GM18505 (cell line): ENCODE results near the gene BCL11B.

ENCODE experiments used
- ATAC-seq: cut with Tn5 transposase; IDR thresholded peaks from one replicate; pipeline ENCODE4 v1.9.1; 2021; ENCODE audit not compliant: unreplicated experiment
- POLR2A ChIP-seq: IDR thresholded peaks from 4 replicates; pipeline ENCODE4 v1.6.1; 2011; ENCODE audit warnings: borderline replicate concordance; ENCODE audit not compliant: insufficient read depth, insufficient read length; ENCODE audit errors: extremely low read depth

The BCL11B gene

DNA sequence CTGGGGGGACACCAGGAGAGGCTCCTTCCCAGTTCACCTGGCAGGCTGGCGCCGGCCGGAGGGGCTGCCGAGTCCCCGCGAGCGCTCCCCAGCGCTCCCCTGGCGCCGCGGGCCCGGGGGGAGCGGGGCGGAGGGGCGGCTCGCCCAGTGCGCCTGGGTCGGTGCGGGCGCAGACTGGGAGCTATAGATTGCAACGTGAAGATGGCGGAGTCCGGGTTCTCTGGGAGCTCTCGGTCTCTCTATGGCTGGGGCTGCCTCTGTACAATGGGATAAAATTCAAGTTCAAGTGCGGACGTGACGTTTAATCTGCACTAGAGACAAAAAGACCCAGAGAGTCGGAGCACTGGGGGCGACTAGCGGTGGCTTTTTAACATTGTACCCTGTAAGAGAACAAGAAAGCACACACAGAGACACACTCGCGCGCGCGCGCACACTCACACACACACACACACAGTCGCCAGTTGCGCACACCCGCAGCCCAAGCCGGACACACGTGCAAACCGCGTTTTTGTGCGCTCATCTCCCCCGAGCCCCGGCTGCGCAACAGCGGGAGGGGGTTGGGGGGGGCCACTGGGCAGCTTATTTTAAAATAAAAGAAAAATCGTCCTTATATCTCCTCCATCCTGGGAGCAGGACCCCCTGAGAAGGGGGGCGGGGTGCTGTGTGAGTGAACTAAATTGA lies at the start of gene BCL11B:
Gene BCL11B (minus strand): TSS at position 247 of the 681 bp plus-strand sequence. CDS start 979 bp downstream, outside the sequence.
- ATAC-seq = peak; percentile 74
- no peak for TF ChIP-seq POLR2A

DNA sequence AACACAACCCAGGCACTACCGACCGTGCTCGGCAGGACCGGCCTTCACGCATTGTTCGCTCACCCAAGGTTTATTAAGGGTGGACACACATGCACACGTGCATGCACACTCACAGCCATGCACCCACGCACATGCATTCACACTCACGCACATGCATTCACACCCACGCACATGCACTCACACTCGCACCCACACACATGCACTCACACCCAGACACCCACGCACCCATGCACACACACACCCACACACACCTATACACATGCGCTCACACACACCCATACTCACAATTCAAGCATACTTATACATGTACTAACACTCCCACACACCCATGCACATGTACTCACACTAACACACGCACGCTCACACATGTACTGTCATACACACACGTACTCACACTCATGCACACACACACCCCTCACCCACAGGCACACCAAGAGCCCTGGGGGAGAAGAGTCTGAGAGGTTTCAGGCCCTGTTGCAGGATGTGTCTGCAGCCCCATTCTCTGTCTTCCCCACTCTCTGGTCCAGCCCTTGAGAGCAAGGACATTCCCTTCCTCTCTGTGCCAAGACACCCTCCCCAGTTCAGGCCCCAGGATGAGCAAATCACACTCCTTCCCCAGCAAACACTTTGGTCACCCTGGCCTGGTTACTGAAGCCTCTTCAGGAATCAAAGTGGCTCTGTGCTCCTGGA lies 49.4 kb upstream of the BCL11B start:
- ATAC-seq = no peak
- TF ChIP-seq POLR2A = no peak

DNA sequence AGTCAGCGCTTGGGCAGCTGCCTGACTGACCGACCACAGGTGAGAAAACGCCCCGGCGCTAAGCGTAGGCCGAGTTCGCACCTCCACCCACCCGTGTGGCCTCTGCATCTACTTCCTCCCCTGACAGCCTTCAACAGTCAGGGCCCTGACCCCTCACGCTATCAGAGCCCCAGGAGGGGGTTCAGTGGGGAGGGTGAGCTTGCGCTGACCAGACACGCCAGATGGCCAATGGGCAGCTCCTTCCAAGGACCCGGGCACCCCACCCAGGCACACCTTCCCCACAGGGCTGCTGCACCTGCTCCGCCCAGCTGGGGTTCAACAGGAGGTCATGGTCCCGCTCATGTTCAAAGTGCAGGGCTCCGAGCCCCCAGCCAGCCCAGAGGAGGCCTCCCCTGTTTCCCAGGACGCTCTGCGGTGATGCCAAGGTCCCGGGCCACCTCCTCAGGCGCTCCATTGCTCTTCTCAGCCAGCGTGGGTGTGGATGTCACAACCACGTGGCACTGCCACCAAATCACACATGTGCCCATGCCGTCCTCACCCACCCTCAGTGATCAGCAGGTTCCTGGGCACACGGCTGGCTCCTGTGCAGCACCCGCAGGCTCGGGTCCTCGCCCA lies 48.7 kb upstream of the BCL11B start:
- no peak for TF ChIP-seq POLR2A
- no peak for ATAC-seq

DNA sequence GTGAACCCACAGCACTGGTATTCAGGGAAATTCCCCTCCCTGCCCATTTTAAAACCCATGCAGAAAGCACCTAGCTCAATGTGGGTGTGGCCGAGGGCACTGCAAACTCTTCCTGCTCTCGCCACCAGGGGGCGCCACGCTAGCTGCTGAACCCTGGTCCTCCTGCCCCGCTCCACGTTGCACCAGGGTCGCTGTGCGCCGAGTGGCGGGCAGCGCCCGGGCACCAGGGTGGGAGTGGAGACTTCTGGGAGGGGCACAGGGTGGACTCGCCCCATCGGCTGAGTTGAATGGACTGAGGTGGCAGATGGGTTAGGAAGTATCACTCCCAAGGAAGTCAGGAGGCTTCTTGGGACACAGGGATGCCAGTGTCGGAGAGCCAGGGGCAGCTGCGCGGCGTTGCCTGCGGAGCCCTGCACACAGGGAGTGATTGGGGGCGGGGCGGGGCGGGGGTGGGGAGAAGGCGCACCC lies 48.1 kb upstream of the BCL11B start:
- no peak for TF ChIP-seq POLR2A
- no peak for ATAC-seq

DNA sequence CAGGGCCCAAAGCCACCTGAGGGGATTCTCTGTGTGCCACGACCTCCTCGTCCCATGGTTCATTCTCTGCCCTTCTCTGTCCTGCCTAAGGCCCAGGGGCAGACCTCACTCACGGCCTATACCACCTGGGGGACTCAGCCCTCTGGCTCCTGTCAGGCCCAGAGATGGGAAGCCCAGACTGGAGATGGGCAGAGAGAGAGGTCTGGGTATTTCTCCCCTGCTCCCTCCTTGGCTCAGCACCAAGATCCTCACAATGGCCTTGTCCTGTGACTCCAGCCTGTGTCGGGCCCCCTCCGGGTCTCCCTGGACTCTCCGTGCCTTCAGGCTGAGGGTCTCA lies 46.9 kb upstream of the BCL11B start:
- TF ChIP-seq POLR2A = no peak
- ATAC-seq = no peak

DNA sequence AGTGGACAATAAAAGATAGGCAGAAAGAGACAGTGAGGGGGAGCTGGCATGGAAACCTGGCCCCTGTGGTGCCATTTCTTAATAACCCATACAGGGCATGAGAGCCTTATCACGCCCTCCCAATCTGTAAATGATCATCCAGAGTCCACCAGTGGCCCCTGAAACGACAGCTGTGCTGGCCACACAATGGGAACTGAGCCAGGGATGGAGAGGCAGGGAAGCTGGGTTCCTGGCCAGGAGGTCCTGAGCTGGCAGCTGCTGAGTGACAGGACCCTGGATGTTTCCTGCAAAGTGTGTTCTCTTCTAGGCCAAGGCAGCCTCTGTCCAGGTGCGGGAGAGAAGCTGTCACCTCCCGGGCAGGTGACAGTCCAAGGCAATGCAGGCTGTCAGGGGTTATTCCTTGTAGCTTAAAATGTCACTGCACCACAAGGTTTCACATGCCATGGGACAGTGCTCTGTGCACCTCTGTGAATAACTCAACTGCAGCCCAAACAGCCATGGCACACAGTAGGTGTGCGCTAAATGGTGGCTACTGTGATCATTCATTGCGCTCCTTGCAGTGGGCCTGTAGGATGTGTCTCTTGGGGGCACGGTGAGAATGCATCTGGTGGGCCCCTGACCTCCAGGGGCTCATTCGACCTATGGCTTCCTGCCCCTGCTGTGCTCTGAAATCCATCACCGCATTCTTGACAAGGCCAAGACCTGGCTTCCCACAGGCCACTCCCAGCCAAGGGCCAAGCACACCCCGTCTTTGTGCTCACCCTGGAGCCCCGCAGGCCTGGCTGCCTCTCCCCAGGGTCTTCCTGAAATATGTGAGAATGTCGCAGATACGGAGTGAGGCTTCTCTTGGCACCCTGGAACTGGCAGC lies 46.3 kb upstream of the BCL11B start:
- TF ChIP-seq POLR2A = no peak

DNA sequence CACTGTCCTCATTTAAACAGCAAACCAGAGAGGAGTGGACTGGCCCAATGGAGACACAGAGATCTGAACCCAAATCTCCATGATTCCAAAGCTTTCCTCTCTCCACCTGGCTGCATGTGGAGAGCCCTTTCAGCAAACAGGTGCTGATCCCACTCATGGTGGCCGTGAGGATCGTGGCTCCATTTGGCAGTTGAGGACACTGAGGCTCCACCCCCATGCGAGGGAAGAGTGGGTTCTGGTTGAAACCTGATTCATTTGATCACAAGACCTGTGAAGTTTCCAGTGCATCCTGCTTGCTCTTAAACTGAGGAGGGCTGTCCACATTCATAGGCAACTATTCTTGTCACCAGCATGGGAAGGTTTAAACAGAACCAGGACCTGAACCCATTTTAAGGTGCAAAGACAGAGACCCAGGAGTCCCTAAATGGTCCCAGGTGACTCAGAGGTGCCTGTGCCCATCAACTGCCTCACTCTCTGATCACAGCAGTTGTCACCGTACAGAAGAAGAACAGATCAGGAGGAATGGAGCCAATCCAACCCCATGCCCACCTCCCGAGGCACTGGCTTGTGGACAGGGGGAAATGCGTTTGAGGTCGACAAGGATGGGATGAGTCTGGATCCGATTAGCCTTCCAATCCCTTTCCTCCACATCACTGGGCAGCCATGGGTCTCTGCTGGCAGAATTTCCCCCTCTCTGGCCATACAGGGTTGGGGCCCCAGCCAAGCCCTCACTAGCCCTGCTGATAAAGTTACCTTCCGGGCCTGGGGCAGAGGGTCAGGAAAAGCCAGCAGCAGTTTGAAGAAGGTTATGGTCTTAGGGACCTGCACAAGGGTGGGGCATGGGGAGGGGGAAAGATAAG lies 45.5 kb upstream of the BCL11B start:
- no peak for ATAC-seq
- TF ChIP-seq POLR2A = no peak

More for the DNA sequence above, 46.3 kb upstream of the BCL11B start:
- ATAC-seq = no peak

DNA sequence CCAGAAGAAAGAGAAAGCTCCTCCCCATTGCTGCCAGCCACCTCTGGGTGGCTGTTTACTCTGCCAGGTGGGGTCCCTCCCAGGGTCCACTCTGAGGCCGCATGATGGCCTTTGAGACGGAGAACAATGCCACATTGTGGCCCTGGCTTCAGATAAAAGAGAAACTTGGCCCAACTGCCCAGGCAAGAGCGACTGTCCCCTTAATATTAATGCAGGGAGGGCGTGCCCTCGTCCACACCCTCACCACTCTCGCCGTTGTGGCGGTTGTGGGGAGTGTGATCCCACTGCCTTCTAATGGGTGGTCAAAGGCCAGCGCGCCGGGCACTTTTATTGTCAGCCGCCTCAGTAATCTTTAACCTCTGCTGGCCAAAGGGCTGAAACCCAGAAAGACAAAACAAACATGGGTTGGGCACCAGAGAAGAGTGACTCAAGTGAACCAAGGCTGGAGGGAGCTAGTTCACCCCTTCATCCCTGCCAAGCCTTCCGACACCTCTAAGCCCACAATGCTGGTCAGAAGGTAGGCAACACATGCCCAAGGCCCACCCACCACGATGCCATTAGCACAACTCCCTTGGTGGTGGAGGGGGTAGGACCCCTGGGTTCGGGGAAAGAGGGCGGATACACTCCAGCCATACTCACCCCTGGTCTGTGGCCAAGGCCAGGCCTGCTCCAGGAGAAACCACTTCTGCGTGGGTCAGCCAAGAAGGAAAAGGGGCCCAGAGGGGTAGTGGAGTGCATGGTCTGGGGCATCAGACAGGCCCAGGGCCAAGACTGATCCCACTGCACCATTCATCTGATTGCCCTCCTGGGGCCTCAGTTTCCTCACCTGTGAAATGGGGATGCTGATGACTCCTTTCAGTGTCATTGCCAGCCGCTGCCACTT lies 44.5 kb upstream of the BCL11B start:
- no peak for TF ChIP-seq POLR2A
- no peak for ATAC-seq

DNA sequence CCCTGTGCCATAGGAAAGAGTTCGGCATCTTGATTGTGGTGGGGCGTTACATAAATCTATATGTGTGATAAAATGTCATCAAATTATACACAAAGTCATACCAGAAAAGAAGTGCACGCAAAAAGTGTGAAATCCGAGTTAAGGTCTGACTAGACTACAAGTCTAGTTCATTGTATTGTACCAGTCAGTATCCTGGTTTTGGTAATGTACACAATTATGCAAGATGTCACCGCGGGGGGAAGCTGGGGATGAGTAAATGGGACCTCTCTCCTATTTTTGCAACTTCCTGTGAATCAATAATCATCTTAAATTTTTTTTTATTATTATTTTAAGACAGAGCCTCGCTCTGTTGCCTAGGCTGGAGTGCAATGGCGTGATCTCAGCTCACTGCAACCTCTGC lies 43.2 kb upstream of the BCL11B start:
- no peak for ATAC-seq
- no peak for TF ChIP-seq POLR2A

DNA sequence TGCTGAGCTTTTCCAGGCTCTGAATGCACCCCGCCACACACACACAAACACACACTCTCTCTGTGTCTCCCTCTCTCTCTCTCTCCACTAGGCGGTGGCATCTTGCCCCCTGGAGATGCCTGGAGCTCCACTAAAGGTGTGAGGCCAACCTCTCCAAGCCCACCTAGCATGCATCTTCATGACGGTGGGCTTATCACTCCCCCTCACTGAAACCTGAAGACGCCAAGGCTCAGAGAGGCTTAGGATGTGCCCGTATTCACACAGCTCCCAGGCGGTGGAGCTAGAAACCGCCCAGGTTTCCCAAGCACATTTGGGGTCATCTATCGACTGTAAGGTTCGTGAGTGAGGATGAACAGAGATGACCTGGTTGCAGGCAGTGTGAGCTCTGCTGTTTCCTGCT lies 42.6 kb upstream of the BCL11B start:
- ATAC-seq = no peak
- TF ChIP-seq POLR2A = no peak

DNA sequence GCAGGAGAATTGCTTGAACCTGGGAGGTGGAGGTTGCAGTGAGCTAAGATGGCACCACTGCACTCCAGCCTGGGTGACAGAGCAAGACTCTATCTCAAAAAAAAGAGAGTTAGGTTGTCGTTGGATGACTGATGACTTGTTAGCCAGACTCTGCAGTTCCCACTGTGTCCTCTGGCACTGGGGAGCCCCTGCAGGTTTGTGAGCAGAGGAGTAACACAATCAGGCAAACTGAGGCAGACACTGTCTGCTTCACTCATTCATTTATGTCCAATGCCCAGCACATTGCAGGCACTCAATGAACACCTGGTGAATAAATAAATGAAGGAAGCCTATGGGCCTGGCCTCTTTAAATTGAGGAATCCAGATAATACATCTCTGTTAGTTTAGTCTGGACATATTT lies 41.2 kb upstream of the BCL11B start:
- no peak for ATAC-seq
- no peak for TF ChIP-seq POLR2A
